Measurements from ENCODE around the gene SLC24A3. TPM values are rescaled to one million over a fixed set of nuclear protein-coding genes. Genes with fewer than 3 reads are reported as not detected.

SLC24A3 gene
- total RNA-seq, 3 donors from 2014 or later: 4.9 to 12.3 (median 5.9) TPM

- Histone ChIP-seq H3K27ac (no peak overlapping the region), H3K4me3 (no peak overlapping the region), H3K36me3 (no peaks in the 10 kb centered on the region), H3K9me3 (no peaks in the 10 kb centered on the region), H3K4me1 (no peaks in the 10 kb centered on the region), H3K27me3 (no peaks in the 10 kb centered on the region)
- DNase-seq (ENCODE audit: low spot score in 2 of 2): no peak
- TF ChIP-seq POLR2A (IDR thresholded peaks at IDR 0.05) (no peak), CTCF (IDR thresholded peaks at IDR 0.05) (no peak), POLR2AphosphoS5 (IDR thresholded peaks at IDR 0.05) (no peak)
- intact Hi-C loops (cut with DNase I; ENCODE audit: low total_unique reads): no loop called here
Measured at GRCh38 chr20:19478320-19478895, 266.0 kb downstream of the SLC24A3 start.

- H3K4me1 ChIP-seq: no peaks in the 10 kb centered on the region
- no peaks in the 10 kb centered on the region for H3K9me3 ChIP-seq
- no peak for TF ChIP-seq POLR2A (IDR thresholded peaks at IDR 0.05)
- TF ChIP-seq POLR2AphosphoS5 (IDR thresholded peaks at IDR 0.05): no peak
- TF ChIP-seq CTCF (IDR thresholded peaks at IDR 0.05): no peak
- H3K27ac ChIP-seq: no peak overlapping the region
- no peak for DNase-seq (ENCODE audit: low spot score in 2 of 2)
- H3K4me3 ChIP-seq: no peak overlapping the region
- no peaks in the 10 kb centered on the region for H3K36me3 ChIP-seq
- intact Hi-C loops (cut with DNase I; ENCODE audit: low total_unique reads): no loop called here
- no peaks in the 10 kb centered on the region for H3K27me3 ChIP-seq
Measured at GRCh38 chr20:19482726-19483125, 270.3 kb downstream of the SLC24A3 start.

- no peak for DNase-seq (ENCODE audit: low spot score in 2 of 2)
- intact Hi-C loops (cut with DNase I; ENCODE audit: low total_unique reads): no loop called here
Measured at GRCh38 chr20:19483309-19483708, 270.9 kb downstream of the SLC24A3 start.

GRCh38 chr20:19486446-19486845 lies 274.0 kb downstream of the SLC24A3 start:
- no peaks in the 10 kb centered on the region for H3K27me3 ChIP-seq
- H3K36me3 ChIP-seq: no peaks in the 10 kb centered on the region
- no peak overlapping the region for H3K4me3 ChIP-seq
- TF ChIP-seq POLR2AphosphoS5 (IDR thresholded peaks at IDR 0.05) (no peak), CTCF (IDR thresholded peaks at IDR 0.05) (no peak), POLR2A (IDR thresholded peaks at IDR 0.05) (no peak)
- intact Hi-C loops (cut with DNase I; ENCODE audit: low total_unique reads): no loop called here
- H3K9me3 ChIP-seq: no peaks in the 10 kb centered on the region
- H3K27ac ChIP-seq: no peak overlapping the region
- no peaks in the 10 kb centered on the region for H3K4me1 ChIP-seq
- DNase-seq (ENCODE audit: low spot score in 2 of 2): no peak

More at GRCh38 chr20:19483309-19483708, 270.9 kb downstream of the SLC24A3 start:
- Histone ChIP-seq H3K27ac (no peak overlapping the region), H3K36me3 (no peaks in the 10 kb centered on the region), H3K4me3 (no peak overlapping the region), H3K27me3 (no peaks in the 10 kb centered on the region), H3K4me1 (no peaks in the 10 kb centered on the region), H3K9me3 (no peaks in the 10 kb centered on the region)
- TF ChIP-seq CTCF (IDR thresholded peaks at IDR 0.05): no peak
- TF ChIP-seq POLR2A (IDR thresholded peaks at IDR 0.05): no peak

- Histone ChIP-seq H3K9me3 (no peaks in the 10 kb centered on the region), H3K27ac (no peak overlapping the region), H3K4me1 (no peaks in the 10 kb centered on the region), H3K36me3 (no peaks in the 10 kb centered on the region), H3K4me3 (no peak overlapping the region), H3K27me3 (no peaks in the 10 kb centered on the region)
- DNase-seq (ENCODE audit: low spot score in 2 of 2): no peak
- TF ChIP-seq POLR2A (IDR thresholded peaks at IDR 0.05): no peak
- TF ChIP-seq POLR2AphosphoS5 (IDR thresholded peaks at IDR 0.05): no peak
- TF ChIP-seq CTCF (IDR thresholded peaks at IDR 0.05): no peak
- intact Hi-C loops (cut with DNase I; ENCODE audit: low total_unique reads): no loop called here
Measured at GRCh38 chr20:19487420-19487819, 275.0 kb downstream of the SLC24A3 start.

All from breast epithelium (tissue), 4 donors.